Fibroblast of gingiva (primary cell): ENCODE measurements around the gene ZDHHC4.
"Not testable (repeated sequence)": the region's sequence is repeated elsewhere in the genome, so short reads cannot be mapped to it uniquely, and the experiment has no call there.

Experiments
- DNase-seq: peaks from one replicate; pipeline ENCODE4 v3.0.0-alpha.2; 2011; ENCODE audit warnings: low read depth

The ZDHHC4 gene

DNA sequence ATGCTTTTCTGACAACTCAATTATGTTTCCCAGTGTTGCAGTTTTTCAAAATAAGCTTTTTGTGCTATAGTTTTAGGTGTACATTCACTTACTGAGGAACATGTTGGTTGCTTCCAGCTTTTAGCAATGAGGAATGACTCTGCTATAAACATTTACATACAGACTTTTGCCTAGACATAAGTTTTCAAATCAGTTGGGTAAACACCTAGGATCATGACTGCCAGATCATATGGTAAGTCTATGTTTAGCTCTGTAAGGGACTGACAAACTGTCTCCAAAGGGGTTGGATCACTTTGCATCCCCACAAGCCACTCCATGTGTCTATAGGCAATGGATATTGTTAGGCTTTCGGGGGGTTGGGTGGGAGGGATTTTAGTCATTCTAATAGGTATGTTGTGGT, 15.1 kb upstream of the ZDHHC4 start:
- no peak for DNase-seq

DNA sequence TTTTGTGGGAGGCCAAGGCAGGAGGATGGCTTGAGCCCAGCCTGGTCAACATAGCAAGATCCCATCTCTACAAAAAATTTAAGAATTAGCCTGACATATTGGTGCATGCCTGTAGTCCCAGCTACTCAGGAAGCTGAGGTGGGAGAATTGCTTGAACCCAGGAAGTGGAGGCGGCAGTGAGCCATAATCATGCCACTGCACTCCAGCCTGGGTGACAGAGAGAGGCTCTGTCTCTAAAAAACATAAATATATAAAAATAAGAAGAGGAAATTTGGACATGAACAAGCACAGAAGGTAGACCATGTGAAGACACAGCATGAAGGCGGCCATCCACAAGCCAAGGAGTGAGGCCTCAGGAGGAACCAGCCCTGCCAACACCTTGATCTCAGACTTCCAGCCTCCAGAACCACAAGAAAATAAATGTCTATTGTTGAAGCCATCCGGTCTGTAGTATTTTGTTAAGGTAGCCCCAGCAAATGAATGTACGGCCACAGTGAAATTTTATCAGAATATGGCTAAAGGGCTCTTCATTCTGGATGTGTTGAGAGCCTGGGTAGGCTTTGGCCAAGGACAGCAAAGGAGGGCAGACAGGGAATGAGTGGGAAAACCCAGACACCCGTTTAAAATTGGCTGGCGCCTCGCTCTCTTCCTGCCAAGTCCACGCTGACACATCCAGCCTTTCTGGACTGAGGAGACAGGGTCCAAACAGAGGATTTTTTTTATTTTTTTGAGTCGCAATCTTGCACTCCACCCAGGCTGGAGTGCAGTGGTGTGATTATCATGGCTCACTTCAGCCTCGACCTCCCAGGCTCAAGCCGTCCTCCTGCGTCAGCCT, 13.1 kb upstream of the ZDHHC4 start:
- DNase-seq, result no peak

DNA sequence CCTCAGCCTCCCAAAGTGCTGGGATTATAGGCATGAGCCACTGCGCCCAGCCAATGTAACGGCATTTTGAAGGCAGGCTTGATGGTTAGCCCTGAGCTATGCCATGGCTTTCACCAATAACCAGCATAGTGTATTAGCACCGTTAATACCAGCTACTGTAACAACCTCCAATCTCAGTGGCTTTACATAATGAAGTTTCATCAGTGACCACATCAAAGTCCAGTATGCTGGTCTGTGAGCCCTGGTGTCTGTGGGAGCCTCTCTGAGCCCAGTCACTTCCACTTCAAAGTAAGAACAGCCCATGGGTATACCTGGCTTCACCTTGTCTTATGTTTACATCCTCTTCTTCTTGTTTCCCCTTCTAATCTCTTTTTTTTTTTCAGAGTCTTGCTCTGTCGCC, 11.6 kb upstream of the ZDHHC4 start:
- DNase-seq, result no peak

DNA sequence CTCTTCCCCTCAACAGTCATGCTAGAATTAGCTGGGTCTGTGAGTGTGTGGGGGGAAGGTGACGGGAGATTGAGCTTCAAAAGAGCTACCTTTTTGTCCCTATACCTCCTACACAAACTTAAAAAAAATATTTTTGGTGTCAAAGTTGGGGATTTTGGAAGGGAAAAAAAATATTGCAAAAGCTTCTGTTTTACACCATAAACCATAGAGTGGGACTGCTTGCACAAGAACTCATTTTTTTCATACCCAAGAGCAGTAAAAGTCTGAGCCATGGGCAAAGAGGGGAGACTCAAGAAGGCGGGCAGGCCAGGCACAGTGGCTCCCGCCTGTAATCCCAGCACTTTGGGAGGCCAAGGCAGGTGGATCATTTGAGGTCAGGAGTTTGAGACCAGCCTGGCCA, 9.4 kb upstream of the ZDHHC4 start:
- DNase-seq, result no peak

DNA sequence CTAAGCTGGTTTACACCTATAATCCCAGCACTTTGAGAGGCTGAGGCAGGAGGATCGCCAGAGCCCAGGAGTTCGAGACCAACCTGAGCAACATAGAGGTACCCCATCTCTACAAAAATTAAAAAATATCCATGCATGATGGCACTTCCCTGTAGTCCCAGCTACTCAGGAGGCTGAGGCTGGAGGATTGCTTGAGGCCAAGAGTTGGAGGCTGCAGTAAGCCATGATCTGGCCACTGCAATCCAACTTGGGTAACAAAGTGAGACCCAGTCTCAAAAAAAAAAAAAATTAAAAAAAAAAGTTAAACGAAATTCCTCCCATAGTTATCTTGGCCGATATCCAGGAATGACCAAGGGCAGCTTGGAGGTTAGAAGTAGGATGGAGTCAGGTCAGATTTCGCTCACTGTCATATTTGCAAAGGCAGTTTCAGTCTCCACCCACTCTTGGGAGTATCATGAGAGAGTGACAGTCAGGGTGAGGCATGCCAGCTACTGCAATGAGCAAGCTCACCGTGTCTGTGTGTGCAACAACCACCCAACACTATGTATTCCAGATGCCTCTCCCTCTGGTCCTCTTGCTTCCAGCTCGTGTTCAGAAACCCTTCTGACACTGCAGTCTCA, 6.0 kb upstream of the ZDHHC4 start:
- no peak for DNase-seq

DNA sequence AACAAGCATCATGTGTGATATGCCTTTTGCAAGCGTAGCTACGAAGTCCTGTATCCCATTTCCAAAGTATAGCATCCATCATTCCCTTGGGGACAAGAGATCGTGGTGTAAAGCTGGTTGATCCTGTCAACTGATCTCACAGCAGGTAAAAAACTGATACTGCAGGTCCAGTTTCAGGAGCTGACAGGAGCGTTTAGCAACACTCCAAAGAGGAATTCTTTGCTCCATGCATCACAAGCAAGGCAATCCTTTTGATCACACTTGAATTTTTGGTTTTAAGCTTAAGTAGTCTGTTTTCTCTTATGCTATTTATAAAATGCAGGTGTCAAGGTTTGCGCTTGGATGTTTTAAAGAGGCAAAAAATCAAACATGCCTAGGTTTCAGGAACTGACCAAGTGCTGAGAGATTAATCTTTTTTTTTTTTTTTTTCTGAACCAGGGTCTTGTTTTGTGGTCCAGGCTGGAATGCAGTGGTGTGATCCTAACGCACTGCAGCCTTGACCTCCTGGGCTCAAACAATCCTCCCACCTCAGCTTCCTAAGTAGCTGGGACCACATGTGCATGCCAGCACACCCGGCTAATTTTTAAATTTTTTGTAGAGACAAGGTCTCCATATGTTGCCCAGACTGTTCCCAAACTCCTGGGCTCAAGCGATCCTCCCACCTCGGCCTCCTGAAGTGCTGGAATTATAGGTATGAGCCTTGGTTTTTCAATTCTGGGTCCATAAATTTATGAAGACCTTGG, 1.8 kb upstream of the ZDHHC4 start:
- no peak for DNase-seq

DNA sequence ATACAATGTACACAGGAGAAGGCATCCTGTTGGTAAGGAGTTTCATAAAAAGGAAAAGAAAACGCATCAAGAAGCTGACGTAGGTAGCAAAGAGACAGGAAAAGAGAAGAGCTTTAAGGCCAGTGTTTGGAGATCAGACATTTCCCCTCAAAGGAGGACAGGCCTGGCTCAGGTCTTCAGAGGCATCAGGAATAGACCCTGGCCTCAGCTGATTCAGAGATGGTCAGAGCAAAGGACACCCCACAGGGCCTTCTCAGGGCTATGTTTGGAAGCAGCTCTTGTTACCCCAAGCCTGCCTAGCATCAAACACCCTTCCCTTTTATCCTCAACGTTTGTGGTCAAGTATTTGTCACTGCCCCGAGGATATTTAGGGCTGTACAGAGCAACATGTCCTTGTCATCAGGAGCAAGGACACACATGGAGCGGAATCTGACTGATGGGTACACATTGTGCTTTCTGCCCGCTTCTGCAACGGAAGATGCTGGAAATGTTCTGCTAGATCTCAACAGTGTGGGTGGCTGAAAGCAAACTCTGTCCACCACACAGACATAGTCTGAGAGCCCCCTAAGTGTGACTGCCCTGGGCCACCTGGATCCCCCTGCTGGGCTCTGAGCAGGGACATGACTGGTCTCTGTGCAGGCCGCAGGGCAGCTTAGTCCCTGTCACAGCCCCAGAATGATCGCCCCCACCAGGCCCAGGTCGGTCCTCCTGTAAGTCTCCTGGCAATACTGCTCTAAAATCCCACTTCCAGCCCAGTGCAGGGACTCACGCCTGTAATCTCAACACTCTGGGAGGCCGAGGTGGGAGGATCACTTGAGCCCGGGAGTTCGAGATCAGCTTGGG, 1.0 kb upstream of the ZDHHC4 start:
- DNase-seq, result no peak

DNA sequence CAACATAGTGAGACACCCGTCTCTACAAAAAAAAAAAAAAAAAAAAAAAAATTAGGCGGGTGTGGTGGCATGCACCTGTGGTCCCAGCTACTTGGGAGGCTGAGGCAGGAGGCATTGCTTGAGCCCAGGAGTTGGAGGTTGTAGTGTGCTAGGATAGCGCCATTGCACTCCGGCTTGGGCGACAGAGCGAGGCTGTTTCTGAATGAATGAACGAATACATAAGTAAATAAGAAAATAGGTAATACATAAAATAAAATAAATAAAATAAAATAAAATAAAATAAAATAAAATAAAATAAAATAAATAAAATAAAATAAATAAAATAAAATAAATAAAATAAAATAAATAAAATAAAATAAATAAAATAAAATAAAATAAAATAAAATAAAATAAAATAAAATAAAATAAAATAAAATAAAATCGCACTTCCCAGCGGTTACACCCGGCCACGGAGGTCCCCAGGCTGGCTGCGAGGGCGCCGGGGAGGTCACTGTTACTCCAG, 336 bp upstream of the ZDHHC4 start:
- not testable (repeated sequence) for DNase-seq

DNA sequence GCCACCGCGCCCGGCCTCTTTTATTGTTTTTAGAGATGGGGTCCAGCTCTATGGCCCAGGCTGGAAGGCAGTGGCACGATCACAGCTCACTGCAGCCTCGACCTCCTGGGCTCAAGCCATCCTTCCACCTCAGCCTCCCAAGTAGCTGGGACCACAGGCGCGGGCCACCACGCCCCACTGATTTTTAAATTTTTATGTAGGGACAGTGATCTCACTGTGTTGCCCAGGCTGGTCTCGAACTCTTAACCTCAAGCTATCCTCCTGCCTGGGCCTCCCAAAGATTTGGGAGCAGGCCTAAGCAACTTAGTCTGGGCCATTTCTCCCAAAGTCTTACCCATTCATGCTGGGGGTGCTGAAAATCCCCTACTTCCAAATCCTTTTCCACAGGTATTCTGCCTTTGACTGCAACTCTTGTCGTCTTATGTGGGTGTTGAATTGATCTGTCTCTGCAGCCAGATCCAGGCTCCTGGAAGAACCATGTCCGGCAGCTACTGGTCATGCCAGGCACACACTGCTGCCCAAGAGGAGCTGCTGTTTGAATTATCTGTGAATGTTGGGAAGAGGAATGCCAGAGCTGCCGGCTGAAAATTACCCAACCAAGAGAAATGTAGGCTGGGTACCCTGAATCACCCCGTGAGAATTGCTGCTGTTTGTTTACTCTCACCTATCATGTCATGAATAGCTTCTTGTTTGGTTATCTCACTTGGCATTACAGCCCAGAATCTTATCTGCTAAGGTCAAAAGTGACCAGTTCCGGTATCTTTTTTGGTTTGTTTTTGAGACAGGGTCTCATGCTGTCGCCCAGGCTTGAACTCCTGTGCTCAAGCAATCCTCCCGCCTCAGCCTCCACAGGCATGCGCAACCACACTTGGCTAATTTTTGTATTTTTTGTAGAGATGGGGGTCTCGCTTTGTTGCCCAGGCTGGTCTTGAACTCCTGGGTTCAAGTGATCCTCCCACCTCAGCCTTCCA, 1.1 kb downstream of the ZDHHC4 start:
- DNase-seq, result no peak

DNA sequence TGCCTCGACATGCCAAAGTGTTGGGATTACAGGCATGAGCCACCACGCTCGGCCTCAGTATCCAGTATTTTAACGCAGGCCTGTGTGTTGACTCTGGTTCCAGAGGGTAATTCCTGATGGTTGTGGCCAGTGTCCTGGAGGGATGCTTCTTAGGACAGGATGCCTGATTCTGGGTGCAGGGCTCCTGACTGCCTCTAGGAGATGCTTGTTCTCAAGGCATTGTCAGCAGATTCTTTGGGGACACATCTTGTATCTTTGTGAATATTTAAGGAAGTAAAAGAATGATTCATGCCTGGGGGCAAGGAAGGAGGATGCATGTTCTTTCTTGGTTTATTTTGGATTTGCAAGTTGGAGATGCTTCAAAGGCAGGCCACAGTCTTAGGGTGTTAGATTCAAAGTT, 2.2 kb downstream of the ZDHHC4 start:
- no peak for DNase-seq

DNA sequence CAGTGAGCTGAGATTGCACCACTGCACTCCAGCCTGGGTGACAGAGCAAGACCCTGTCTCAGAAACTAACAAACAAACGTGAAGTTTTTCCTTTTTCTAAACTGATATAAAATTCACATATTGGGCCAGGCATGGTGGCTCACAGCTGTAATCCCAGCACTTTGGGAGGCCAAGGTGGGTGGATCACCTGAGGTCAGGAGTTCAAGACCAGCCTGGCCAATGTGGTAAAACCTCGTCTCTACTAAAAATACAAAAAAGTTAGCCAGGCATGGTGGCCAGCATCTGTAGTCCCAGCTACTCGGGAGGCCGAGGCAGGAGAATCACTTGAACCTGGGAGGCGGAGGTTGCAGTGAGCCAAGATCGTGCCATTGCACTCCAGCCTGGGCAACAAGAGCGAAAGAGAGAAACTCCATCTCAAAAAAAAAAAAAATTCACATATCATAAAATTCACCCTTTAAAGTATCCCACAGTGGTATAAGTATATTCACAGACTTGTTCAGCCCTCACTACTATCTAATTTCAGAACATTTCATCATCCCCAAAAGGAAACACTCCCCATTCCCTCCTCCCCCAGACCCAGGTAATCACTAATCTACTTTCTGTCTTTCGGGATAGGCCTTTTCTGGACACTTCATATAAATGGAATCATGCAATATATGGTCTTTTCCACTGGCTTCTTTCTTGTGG, 8.6 kb downstream of the ZDHHC4 start:
- not testable (repeated sequence) for DNase-seq

DNA sequence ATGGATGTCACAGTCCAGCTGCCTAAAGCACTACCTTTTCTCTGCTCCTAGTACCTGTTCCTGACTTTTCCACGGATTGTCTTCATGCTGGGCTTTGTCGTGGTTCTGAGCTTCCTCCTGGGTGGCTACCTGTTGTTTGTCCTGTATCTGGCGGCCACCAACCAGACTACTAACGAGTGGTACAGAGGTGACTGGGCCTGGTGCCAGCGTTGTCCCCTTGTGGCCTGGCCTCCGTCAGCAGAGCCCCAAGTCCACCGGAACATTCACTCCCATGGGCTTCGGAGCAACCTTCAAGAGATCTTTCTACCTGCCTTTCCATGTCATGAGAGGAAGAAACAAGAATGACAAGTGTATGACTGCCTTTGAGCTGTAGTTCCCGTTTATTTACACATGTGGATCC, 11.3 kb downstream of the ZDHHC4 start:
- DNase-seq, result no peak

DNA sequence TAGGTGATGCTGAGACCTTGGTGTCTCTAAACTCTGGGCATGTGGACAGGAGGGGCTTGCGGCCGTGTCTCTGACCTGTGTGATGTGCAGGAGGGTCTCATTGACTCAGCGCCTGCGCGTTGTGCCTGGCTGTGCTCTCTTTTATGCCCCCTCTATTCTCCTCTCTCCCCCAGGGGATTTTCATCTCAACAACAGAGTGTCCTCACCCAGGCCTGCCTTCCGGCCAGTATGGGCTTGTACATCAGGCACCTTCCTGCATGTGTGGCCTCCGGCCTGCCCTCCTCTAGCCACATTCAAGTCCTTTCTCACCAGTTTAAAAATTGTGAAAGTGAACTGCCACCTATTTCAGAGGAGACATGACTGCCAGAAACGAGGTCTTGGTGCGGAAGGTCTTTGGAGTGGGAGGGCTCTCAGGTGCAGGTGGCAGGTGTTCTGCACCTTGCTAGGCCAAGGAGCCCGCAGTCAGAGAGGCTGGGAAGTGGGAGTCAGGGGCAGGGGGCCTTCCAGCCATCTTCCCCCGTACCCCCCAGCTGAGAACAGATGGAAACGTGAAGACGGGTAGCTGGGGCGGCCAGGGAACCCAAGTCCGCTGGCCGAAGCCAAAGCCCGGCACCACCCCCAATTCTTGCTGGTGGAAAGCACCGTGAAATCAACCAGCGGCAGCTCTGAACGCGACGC, 12.0 kb downstream of the ZDHHC4 start:
- no peak for DNase-seq

DNA sequence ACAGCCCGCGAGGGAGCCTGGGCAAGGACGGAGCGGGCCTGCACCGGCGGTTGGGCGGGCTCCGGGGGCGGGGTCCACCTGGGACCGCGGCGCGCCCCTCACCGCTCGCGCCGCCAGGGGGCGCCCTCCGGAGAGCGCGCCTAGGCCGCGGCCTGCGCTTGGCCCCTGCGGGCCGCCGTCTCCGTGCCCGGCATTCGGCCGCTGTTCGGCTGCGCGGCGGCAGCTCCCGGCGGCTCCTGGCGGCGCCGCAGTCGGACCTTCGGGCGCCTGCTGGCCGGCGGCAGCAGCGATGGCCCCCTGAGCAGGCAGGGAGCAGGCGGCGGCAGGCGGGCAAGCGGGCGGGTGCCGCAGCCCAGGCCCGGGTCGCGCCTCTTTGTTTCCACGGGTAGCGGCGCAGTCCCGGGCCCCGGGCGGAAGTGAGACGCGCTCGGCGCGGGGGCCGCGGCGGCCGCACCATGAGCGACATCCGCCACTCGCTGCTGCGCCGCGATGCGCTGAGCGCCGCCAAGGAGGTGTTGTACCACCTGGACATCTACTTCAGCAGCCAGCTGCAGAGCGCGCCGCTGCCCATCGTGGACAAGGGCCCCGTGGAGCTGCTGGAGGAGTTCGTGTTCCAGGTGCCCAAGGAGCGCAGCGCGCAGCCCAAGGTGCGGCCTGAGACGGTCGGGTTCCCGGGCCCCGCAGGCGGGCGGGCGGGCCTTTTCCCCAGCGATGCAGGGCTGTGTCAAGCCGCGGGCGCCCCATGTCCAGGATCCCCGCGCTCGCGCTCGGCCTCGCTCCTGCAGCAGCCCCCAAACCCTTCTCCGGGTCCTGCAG, 12.8 kb downstream of the ZDHHC4 start, which contains the start of gene INTS15:
Gene INTS15 (plus strand): TSS at position 193 of the 816 bp plus-strand sequence. CDS start 263 bp downstream, at position 456.
- peak; percentile 77 for DNase-seq

DNA sequence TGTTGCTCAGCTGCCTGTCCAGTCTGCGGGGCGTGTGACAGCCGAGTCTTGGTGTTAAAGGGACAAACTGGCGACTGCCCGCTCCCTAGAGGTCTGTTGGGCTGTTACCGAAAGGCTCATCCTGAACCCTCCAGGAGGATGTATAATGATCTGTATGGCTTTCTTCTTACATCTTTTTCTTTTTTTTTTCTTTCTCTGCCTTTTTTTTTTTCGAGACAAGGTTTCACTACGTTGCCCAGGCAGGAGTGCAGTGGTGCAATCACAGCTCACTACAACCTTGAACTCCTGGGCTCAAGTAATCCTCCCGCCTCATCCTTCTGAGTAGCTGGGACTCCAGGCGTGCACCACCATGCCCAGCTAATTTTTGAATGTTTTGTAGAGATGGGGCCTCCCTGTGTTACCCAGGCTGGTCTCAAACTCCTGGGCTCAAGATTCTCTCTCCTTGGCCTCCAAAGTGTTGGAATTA, 13.4 kb downstream of the ZDHHC4 start:
- no peak for DNase-seq

DNA sequence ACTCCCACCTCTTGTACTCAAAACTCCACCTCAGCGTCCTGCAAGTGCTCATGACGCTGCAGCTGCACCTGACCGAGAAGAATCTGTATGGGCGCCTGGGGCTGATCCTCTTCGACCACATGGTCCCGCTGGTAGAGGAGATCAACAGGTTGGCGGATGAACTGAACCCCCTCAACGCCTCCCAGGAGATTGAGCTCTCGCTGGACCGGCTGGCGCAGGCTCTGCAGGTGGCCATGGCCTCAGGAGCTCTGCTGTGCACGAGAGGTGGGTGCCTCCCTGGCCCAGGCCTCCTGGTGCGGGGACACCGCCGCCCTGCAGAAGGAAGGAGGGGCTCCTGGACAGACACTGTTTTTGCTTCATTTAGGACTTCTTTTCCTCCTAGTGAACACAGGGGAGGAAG, 22.8 kb downstream of the ZDHHC4 start:
- DNase-seq, result no peak

DNA sequence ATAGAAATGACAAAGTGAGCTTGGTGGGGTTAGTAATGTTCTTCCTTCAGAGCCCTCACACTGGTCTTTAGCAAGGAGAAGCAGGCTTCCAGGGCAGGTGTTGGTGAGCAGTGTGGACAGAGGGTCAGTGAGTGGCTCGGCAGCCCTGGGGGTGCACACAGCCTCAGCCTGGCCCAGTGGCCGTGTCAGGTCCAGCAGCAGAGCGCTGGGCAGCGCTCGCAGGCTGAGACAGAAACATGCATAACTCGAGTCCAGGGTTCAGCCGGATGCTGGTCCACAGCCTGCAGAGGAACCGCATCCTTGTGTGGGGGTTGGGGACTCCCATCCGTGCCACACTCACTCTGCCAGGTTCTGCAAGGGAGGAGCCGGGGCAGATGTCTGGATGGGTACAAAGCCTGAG, 27.2 kb downstream of the ZDHHC4 start:
- no peak for DNase-seq

DNA sequence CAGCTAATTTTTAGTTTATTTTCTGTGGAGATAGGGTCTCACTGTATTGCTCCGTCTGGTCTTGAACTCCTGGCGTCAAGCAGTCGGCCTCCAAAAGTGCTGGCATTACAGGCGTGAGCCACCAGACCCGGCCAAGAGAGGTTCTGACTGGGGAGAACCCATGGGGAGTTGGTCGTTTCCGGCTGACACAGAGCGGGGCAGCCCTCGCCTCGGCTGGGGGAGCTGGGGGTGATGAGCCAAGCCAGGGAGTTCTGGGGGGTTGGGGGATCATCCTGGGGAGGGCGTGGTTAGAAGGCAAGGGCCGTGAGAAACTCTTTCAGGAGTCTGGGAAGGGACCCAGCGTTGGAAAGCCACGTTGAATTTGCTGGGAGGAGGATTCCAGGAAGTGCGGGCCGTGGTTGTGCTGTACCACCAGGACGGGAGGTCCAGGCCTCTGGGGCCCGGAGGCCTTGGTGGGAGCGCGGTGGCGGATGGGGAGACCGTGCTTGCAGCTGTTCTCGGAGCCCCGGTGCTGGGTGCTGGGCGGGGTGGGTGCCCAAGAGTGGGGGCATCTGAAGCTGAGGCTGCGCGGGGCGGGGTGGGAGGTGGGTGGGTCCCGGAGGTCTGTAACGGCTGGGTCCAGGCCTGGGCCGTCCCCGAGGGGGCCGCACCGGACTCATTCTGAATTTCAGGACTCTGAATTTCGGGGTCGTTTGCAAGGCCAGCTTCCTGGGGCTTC, 29.8 kb downstream of the ZDHHC4 start:
- DNase-seq, result no peak
